ENCODE data around the gene RACGAP1.

GRCh38 chr12:50026691-50027090, 1.4 kb upstream of the RACGAP1 start:
- TF ChIP-seq POLR2A (IDR thresholded peaks at IDR 0.05) (no peak), CTCF (IDR thresholded peaks at IDR 0.05) (no peak)
